GM23248 (cell line): ENCODE data around the gene LCE7A.

Source experiments
- EZH2 ChIP-seq: fragments of 200-600 bp; sonication (generic); IDR thresholded peaks from 2 replicates; pipeline ENCODE4 v1.6.1; 2018; ENCODE audit warnings: antibody characterized with exemption, mild to moderate bottlenecking; ENCODE audit not compliant: insufficient read depth, poor library complexity, severe bottlenecking
- EZH2phosphoT487 ChIP-seq: fragments of 200-600 bp; sonication (generic); IDR thresholded peaks from 2 replicates; pipeline ENCODE4 v1.6.1; 2018; ENCODE audit warnings: antibody characterized with exemption, moderate library complexity, mild to moderate bottlenecking, low read depth; ENCODE audit not compliant: insufficient read depth

DNA sequence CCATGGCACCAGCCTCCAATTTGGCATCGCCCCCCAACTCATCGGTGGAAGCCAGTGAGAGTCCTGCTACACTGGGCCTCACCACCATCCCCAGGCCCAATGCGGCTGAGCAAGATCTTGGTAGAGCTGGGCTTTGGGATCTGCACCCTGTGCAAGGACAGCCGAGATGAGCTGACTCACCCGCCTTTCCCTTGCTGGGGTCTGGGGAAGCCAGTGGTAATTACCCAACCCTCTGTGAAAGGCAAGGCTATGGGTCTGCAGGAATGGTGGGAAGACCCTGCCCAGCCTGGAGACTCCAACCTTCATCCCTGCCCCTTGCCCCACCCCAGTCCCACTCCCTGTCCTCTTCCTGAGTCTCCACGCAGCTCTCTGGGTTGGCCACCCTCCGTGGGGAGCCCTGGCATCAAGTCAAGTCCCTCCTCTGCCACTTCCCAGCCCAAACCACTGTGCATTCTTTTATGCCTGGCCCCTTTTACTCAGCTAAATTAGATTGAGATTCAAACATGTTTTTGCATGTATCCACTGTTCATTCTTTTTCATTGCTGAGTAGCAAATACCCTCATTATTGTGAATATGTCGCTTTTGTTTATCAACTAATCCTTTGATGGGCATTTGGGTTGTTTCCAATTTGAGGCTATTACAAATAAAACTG is 27.1 kb downstream of the LCE7A start:
- no peak for TF ChIP-seq EZH2
- no peak for TF ChIP-seq EZH2phosphoT487
